ENCODE measurements around the gene NKX2-8. TPM values are rescaled to one million over a fixed set of nuclear protein-coding genes. Genes with fewer than 3 reads are reported as not detected.
A peak's percentile ranks its signal among the peaks of the same experiment; 100 is the strongest.
"Not testable (repeated sequence)": the region's sequence is repeated elsewhere in the genome, so short reads cannot be mapped to it uniquely, and the experiment has no call there.

The NKX2-8 gene
- total RNA-seq, 4 donors from 2014 or later, result not detected

DNA sequence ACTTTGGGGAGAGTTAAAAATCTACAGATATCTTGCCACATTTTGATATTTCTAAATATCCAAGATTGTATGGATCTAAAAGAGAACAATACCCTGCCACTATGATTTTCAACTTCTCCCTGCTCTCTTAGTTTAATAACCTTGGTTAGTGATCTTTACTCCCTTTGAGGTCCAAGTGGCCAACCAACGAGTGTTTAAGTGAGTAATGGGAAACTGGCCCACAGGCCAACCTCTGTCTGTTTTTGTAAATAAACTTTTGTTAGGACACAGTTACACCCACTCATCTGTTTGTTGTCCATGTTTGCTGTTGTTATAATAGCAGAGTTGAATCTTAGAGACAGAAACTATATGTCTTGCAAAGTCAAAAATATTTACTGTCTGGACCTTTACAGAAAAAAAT, 31.5 kb downstream of the NKX2-8 start:
- H3K9me3 ChIP-seq, result no peaks in the 10 kb centered on the region
- H3K4me3 ChIP-seq, result no peak overlapping the region
- peaks cover 0 to 4% (median 1%) of the 10 kb centered on the region in 4 donors for H3K27me3 ChIP-seq
- DNase-seq (ENCODE audit: extremely low spot score), result no peak
- no peaks in the 10 kb centered on the region for H3K36me3 ChIP-seq
- H3K27ac ChIP-seq (replicated peaks in 1 of 4), result no peak overlapping the region
- no peaks in the 10 kb centered on the region for H3K4me1 ChIP-seq
- 28% methylated on average over 1 of the region's 1 CpG for WGBS
- intact Hi-C loops (cut with DNase I), result loop anchor here (5.0 to 10.0 kb wide), 3 partner anchors 56 to 604 kb away; no protein-coding TSS in a partner anchor
- TF ChIP-seq POLR2A (IDR thresholded peaks at IDR 0.05; ENCODE audit: low read depth), result no peak
- TF ChIP-seq, protein P1, sequence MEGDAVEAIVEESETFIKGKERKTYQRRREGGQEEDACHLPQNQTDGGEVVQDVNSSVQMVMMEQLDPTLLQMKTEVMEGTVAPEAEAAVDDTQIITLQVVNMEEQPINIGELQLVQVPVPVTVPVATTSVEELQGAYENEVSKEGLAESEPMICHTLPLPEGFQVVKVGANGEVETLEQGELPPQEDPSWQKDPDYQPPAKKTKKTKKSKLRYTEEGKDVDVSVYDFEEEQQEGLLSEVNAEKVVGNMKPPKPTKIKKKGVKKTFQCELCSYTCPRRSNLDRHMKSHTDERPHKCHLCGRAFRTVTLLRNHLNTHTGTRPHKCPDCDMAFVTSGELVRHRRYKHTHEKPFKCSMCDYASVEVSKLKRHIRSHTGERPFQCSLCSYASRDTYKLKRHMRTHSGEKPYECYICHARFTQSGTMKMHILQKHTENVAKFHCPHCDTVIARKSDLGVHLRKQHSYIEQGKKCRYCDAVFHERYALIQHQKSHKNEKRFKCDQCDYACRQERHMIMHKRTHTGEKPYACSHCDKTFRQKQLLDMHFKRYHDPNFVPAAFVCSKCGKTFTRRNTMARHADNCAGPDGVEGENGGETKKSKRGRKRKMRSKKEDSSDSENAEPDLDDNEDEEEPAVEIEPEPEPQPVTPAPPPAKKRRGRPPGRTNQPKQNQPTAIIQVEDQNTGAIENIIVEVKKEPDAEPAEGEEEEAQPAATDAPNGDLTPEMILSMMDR (IDR thresholded peaks at IDR 0.05), result no peak
- TF ChIP-seq POLR2AphosphoS5 (IDR thresholded peaks at IDR 0.05), result no peak

DNA sequence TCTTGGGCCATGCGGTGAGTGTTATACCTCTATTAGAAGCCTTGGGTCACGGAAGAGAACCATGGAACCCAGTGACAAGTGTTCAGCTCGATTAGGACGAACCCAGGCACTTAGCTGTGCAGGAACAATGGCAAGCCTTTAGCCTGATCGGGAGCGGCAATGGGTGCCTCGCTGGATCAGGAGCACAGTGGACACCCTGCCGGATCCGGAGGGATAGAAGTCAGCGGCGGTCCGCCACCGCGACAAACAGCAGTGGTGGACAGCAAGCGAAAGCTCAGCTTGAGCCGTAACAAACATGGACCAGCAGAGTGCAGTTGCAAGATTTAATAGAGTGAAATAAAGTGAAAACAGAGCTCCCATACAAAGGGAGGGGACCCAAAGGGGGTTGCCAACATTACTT, 38.1 kb downstream of the NKX2-8 start:
- 95% methylated on average over 16 of the region's 16 CpGs for WGBS
- H3K9me3 ChIP-seq; DNase-seq (ENCODE audit: extremely low spot score); H3K27ac ChIP-seq (replicated peaks in 1 of 4); H3K36me3 ChIP-seq; H3K4me3 ChIP-seq; intact Hi-C loops (cut with DNase I); H3K4me1 ChIP-seq: not testable (repeated sequence)
- peaks cover 0 to 27% (median 0%) of the 10 kb centered on the region in 4 donors for H3K27me3 ChIP-seq

DNA sequence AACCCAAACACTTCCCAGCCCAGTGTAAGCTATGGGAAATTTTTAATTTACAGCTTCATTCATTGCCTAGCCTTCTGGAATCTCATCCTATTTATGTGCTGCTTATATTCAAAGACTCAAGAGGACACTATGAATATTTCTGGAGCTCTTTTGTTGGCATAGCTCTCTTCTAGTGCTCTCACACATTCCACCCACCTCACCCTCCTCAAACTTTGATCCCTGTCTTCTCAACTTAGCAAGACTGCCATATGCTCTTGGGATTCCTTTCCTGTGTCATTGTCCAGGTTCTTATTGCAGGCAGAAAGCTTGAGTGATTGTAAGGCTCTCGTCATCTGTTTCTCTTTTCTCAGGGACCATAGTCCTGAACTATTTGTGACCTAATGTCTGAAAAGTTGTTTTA, 44.4 kb downstream of the NKX2-8 start:
- H3K9me3 ChIP-seq, result peaks cover 0 to 14% (median 7%) of the 10 kb centered on the region in 4 donors
- WGBS, result 62% methylated on average over 1 of the region's 1 CpG
- TF ChIP-seq POLR2AphosphoS5 (IDR thresholded peaks at IDR 0.05) (no peak), POLR2A (IDR thresholded peaks at IDR 0.05; ENCODE audit: low read depth) (no peak), EP300 (IDR thresholded peaks at IDR 0.05) (no peak)
- TF ChIP-seq, protein P1 (IDR thresholded peaks at IDR 0.05), result no peak
- H3K4me3 ChIP-seq, result no peak overlapping the region
- no peak overlapping the region for H3K27ac ChIP-seq (replicated peaks in 1 of 4)
- no peaks in the 10 kb centered on the region for H3K4me1 ChIP-seq
- H3K36me3 ChIP-seq, result no peaks in the 10 kb centered on the region
- intact Hi-C loops (cut with DNase I), result no loop called here
- peaks cover 0 to 22% (median 0%) of the 10 kb centered on the region in 4 donors for H3K27me3 ChIP-seq
- peak; percentile 31 for DNase-seq (ENCODE audit: extremely low spot score)

Other genes starting within 250 kb of the NKX2-8 start
- under 1 TPM in 2 of 4 donors, not detected in 2; 0.45 to 0.92 TPM for gene NKX2-1, start 62.4 kb downstream of the NKX2-8 start, total RNA-seq
- 1 to 10 TPM in 1 of 4 donors, under 1 TPM in 3; 0.50 to 2.1 (median 0.77) TPM for gene PAX9, start 79.2 kb upstream of the NKX2-8 start, total RNA-seq

Data from esophagus muscularis mucosa (tissue), 4 donors.